Loucy (cell line): ENCODE data around the gene CTSH.

Experiments used
- EZH2phosphoT487 ChIP-seq: fragments of 200-600 bp; IDR thresholded peaks from 2 replicates; pipeline ENCODE4 v1.6.1; 2018; ENCODE audit warnings: antibody characterized with exemption, mild to moderate bottlenecking, moderate library complexity, borderline replicate concordance
- TF ChIP-seq, protein P1 (sequence below): fragments of 200-600 bp; sonication (generic); conservative IDR thresholded peaks from 2 replicates; pipeline ENCODE4 v1.5.1; 2014; ENCODE audit warnings: mild to moderate bottlenecking, antibody characterized with exemption, low read length

DNA sequence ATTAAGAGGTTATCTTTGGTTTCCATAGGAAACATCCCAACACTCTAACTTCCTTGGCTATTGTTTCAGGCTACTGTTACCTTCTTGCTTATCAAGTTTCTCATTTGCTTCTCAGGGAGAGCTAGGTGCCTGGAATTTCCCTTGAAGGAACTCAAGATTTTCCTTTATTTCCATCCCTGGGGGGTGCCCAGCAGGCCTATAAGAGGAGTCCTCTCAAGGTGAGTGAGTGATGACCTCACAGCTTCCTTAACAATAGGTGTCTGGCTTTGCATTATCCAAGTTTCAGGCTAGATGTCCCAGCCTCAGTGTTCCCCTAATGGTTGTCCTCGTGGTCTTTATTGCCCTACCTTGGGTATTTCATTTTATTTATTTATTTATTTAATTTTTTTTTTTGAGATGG, 12.1 kb upstream of the CTSH start:
- TF ChIP-seq, protein P1, sequence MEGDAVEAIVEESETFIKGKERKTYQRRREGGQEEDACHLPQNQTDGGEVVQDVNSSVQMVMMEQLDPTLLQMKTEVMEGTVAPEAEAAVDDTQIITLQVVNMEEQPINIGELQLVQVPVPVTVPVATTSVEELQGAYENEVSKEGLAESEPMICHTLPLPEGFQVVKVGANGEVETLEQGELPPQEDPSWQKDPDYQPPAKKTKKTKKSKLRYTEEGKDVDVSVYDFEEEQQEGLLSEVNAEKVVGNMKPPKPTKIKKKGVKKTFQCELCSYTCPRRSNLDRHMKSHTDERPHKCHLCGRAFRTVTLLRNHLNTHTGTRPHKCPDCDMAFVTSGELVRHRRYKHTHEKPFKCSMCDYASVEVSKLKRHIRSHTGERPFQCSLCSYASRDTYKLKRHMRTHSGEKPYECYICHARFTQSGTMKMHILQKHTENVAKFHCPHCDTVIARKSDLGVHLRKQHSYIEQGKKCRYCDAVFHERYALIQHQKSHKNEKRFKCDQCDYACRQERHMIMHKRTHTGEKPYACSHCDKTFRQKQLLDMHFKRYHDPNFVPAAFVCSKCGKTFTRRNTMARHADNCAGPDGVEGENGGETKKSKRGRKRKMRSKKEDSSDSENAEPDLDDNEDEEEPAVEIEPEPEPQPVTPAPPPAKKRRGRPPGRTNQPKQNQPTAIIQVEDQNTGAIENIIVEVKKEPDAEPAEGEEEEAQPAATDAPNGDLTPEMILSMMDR, result no peak
- no peak for TF ChIP-seq EZH2phosphoT487
